HG02840 (cell line): ENCODE measurements around the gene ASPSCR1.
"Not testable (repeated sequence)": the region's sequence is repeated elsewhere in the genome, so short reads cannot be mapped to it uniquely, and the experiment has no call there.

Experiments used
- ATAC-seq: cut with Tn5 transposase; IDR thresholded peaks from one replicate; pipeline ENCODE4 v1.9.1; 2021; ENCODE audit warnings: mild to moderate bottlenecking, moderate library complexity, moderate number of reproducible peaks; ENCODE audit not compliant: unreplicated experiment, low FRiP score

ASPSCR1 gene

GRCh38 chr17:81980122-81980521 lies 2.7 kb downstream of the ASPSCR1 start:
- ATAC-seq: no peak

GRCh38 chr17:81980707-81981343 lies 3.4 kb downstream of the ASPSCR1 start:
- no peak for ATAC-seq

GRCh38 chr17:81981511-81981910 lies 4.1 kb downstream of the ASPSCR1 start:
- ATAC-seq: not testable (repeated sequence)

DNA sequence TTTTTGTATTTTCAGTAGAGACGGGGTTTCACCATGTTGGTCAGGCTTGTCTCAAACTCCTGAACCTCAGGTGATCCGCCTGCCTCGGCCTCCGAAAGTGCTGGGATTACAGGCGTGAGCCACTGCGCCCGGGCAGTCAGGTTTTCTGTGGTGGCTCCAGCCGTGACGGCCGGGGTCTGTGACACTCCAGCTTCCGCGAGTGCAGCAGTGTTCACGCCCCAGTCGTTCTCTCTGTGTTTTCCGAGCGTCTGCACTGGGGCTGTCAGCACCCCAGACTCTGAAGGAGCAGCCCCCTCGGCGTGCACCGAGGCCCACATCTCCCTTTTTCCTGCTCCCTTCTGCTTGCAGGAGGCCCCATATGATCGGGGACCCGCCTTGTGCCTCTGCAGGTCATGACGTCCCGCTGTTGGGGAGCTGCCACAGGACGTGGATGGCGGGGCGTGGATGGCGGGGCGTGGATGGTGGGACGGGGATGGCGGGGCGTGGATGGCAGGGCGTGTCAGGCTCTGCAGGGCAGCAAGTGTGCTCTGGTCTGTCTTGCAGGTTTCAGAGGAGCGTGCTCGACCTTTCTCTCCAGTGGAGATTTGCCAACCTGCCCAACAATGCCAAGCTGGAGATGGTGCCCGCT lies 5.7 kb downstream of the ASPSCR1 start:
- no peak for ATAC-seq

GRCh38 chr17:81983639-81984373 lies 6.4 kb downstream of the ASPSCR1 start:
- ATAC-seq: no peak

- no peak for ATAC-seq
Measured at GRCh38 chr17:81984773-81985410, 7.5 kb downstream of the ASPSCR1 start.

GRCh38 chr17:81986606-81987005 lies 9.2 kb downstream of the ASPSCR1 start:
- no peak for ATAC-seq

DNA sequence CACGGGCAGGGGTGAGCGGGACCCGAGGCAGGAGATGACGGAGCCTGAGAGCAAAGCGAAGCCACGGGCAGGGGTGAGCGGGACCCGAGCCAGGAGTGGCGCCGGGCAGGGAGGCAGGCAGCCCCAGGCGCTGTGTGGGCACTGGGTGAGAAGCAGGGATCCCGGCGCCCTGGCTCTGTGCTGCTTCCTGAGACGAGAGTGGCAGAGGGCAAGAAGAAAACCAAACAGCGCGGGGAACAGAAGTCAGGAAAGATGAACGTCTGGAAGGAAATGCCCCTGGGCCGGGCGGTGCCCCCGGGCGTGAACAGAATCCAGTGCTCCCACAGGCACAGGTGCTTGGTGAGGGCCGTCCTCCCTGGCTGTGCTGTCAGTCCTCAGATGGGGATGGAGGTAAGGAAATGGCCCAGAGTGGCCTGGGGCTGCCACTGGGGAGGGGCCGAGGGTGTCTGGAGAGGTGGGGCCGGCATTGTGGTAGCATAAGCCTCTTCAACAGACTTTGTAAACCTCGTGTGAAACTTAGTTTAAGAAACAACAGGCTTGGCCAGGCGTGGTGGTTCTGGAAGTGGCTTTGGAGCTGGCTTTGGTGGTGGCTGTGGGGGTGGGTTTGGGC lies 9.8 kb downstream of the ASPSCR1 start:
- no peak for ATAC-seq

DNA sequence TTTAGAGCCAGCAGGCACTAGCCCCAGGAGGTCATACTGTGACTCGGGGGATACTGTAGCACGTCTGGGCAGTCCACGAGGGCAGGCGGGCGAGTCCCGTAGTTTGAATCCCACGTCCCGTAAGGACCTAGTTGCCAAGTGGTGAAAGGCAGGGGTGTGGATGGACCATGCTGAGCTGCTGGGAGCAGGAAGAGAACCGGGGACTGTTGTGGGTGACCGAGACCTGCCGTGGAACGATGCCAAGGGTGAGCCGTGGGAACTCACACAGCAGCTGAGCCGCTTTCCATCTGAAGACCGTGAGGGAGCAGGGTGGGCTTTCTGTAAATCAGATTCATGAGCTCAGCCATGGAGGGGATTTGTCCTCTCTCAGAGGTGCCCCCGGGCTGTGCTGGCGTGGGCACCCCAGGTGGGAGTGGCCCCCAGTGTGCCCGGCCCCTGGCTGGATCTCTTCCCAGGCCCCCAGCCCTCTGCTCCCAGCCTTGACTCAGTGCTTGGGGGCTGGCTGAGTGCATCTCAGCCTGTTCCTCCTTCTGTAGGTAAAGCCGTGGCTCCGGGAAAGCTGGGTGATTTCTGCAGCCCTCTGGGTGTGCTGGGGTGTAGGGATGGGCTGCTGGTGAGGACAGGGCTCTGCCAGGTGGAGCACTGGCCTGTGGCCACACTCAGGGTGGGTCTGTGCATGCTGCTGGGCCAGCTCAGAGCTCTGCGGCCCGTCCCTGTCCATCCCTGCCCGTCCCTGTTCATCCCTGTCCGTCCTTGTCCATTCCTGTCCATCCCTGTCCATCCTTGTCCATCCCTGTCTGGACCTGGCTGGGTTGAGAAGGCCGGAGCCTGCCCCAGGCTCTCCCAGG lies 13.6 kb downstream of the ASPSCR1 start:
- no peak for ATAC-seq

- ATAC-seq: no peak
Measured at GRCh38 chr17:81991684-81992305, 14.4 kb downstream of the ASPSCR1 start.

DNA sequence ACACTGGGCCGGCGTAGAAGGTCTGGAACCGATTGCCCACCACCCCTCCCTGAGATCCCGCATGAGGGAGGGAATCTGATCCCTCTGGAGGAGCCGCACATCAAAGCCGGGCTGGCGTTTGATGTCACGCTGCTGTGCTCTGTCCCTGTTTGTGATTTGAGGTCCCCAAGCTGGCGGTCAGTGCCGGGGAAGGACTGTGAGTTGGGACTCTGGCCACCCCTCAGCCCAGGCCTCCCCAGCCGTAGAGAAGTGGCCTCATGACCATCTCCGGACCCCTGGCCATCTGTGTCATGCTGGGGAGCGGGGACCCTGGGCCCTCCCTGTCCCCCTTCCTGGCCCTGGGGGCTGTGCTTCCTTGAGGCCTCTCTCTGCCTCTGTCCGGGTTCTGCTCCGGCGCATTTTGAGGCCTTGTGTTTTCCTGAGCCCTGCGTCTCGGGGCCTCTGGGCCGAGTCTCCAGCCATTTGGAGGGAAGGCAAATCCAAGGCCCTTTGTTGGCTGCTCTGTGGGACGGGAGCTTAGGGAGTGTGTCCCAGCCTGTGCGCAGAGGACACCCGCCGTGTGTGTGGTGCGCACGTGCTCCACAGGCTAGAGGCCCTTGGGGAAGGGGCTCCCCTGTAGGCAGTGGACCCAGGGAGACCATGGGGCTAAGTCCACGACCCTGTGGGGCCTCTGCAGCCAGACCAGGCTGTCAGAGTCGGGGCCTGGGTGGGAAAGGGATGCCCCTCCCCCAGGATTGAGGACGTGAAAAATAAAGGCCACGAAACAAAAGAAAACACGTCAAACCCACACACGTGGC lies 15.1 kb downstream of the ASPSCR1 start:
- no peak for ATAC-seq

DNA sequence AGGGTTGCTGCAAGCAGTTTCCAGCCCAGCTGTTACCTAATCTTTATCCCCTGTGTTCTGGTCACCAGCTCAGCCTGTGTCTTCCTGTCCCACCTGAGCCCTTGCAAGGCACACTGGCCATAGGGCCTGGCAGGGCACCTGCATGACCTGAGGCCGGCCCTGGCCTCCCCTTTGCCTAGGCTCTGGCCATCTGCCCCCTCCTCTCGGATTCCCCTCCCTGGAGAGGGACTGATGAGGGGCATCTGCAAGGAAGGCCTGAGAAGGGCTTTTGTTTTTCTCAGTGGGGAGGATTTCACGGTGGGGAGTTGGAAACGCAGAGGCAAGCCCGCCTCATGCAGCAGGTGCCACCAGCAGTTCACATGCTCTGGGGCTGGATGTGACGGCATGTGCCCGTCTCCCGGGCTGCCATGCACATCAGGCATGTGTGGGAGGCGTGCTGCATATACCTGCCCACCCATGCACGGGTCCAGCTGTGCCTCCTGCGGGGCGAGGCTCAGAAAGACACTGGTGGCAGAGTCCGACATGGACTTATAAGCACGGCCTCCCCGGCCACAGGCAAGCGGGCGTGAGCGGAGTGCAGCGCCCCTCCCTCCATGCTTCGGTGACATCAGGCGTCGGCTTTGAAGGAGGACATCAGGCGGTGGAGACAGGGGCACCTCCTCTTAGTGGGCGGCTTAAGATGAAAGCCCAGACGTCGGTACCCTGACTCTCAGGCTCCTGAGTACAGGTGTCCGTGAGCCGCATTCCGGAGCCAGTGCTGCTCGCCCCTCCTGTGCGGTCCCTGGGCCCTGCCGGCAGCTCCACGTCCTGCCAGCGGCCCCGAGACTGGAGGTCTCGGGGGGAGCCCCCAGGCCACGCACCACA lies 16.5 kb downstream of the ASPSCR1 start:
- no peak for ATAC-seq

DNA sequence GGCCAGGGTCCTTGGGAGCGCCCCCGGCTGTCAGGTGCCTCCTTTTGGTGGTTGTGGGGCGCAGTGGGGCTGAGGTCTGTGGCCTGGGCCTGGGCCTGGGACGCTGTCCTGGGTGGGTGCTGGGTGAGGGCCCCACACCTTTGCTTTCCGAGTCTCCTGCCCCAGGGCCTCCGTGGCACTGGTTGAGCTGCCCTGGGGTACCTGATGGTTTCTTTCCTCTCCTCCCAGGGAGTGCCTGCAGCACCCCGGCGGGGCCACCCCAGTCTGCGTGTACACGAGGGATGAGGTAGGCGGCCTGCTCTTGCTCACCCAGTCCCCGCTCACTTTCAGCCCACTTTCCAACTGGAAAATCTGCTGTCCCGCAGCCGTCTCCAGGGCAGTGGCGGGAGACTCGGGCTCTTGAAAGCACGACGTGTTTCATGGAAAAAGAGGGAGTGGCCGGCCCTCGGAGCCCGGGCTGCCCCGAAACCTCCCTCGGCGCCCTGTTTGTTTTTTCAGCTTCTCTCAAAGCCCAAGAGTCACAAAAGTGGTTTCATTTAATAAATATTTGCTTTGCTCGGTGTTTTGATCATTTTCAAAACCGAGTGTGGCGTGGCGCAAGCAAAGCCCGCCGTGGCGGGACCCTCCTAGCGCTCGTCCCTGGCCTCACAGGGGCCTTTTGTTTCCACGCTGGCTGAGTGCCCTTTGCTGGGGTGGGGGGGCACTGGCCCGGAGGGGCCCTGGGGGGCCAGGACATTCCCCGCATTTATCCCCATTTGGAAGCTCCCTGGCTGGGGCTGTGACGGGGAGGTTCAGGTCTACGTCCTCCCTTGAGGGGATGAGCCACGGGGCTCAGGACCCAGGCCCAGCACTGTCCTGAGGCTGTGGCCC lies 17.4 kb downstream of the ASPSCR1 start:
- no peak for ATAC-seq

DNA sequence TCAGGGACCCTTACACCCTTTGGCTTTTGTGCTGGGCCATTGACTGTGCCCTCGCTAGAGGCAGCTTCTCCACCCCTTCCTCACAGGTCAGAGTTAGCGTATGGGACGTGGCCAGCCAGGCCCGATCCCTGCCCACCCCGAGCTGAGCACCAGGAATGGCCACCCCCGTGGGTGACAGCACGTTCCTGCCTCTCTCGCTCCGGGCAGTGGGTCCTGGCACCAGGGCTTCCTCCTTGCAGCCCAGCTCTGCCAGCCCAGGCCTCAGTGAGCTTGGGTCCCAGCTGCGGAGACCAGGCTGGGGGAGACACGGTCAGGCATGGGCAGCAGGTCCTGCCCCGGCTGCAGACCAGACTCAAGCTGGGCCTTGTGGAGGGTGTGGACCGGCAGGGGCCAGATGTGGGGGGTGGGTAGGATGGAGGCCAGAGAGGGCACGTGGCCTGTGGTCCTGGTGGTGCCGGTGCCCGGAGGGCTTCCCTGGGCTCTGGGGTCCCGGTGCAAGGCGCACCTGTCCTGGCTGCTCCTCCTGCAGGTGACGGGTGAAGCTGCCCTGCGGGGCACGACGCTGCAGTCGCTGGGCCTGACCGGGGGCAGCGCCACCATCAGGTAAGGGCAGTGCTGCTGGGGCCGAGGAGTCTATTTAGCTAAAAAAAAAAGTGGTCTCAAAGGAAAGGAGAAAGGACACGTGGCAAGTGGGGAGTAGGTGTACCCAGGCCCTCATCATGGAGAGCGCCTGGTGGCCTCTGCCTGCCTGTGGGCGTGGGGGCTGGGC lies 18.2 kb downstream of the ASPSCR1 start:
- no peak for ATAC-seq

DNA sequence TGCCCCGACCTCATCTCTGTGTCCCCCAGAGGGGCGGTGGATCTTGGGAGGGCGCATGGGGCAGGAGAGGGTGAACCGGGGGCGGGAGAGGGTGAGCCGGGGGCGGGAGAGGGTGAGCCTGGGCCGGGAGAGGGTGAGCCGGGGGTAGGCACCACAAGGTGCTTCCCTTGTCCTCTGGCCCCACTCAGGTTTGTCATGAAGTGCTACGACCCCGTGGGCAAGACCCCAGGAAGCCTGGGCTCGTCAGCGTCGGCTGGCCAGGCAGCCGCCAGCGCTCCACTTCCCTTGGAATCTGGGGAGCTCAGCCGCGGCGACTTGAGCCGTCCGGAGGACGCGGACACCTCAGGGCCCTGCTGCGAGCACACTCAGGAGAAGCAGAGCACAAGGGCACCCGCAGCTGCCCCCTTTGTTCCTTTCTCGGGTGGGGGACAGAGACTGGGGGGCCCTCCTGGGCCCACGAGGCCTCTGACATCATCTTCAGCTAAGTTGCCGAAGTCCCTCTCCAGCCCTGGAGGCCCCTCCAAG lies 18.9 kb downstream of the ASPSCR1 start:
- no peak for ATAC-seq
